Heart right ventricle (tissue), 16 donors: ENCODE data around the gene CEP164. TPM values are rescaled to one million over a fixed set of nuclear protein-coding genes. Genes with fewer than 3 reads are reported as not detected.

ENCODE experiments used
- ATAC-seq, 8 donors: fragments of 200-7000 bp; cut with Tn5 transposase; one replicate each; pipeline ENCODE4 v1.9.1; 2020; ENCODE audit warnings: mild to moderate bottlenecking in 8 of 8, moderate library complexity in 8 of 8, moderate number of reproducible peaks in 1 of 8
- DNase-seq, 2 donors: peaks; one replicate each; pipeline ENCODE4 v3.0.0-alpha.2; 2020
- H3K27ac ChIP-seq, 10 donors: fragments of 200-600 bp; sonication (generic) in 2 of 10; one replicate each; pipeline versions ENCODE4 v1.5.0 to v1.8.0; 2020 to 2022; ENCODE audit warnings: mild to moderate bottlenecking in 3 of 10
- H3K27me3 ChIP-seq, 7 donors: fragments of 200-600 bp; one replicate each; pipeline ENCODE4 v1.8.0; 2021 to 2022; ENCODE audit warnings: mild to moderate bottlenecking in 2 of 7
- H3K36me3 ChIP-seq, 9 donors: fragments of 200-600 bp; sonication (generic) in 1 of 9; one replicate each; pipeline versions ENCODE4 v1.5.0 to v1.8.0; 2020 to 2022; ENCODE audit warnings: mild to moderate bottlenecking in 2 of 9
- H3K4me1 ChIP-seq, 9 donors: fragments of 200-600 bp; sonication (generic) in 1 of 9; one replicate each; pipeline versions ENCODE4 v1.5.0 to v1.8.0; 2020 to 2022; ENCODE audit warnings: mild to moderate bottlenecking in 4 of 9
- H3K4me3 ChIP-seq, 10 donors: fragments of 200-600 bp; sonication (generic) in 2 of 10; one replicate each; pipeline versions ENCODE4 v1.5.0 to v1.8.0; 2020 to 2022; ENCODE audit warnings: mild to moderate bottlenecking in 7 of 10, moderate library complexity in 2 of 10
- H3K9me3 ChIP-seq, 11 donors: fragments of 200-600 bp in 10 of 11; sonication (generic) in 2 of 11; one replicate each; pipeline versions ENCODE4 v1.5.0 to v1.8.0; 2013 to 2022; ENCODE audit warnings: mild to moderate bottlenecking in 2 of 11, control low read depth in 1 of 11, moderate library complexity in 1 of 11
- WGBS, 2 donors: extraction: QIAGEN DNeasy Blood & Tissue Kit; methylation state at CpG; one replicate each; pipeline ENCODE4 v1.1.7; 2013; ENCODE audit warnings: inconsistent platforms in 1 of 2; 5-methylcytosine and 5-hydroxymethylcytosine counted together
- intact Hi-C, 10 donors: fragments of 100-400 bp; cut with DNase I; formaldehyde crosslinking; loops; one replicate each; pipeline versions ENCODE4 v1.11.1 to v1.14.2; 2022
- polyA plus RNA-seq, 2 donors: library from polyadenylated mRNA; stranded (reverse); fragments of 200-250 nt; gene quantifications; one replicate each; pipeline ENCODE4 v1.2.3, GENCODE V29; 2013
- total RNA-seq, 10 donors: library from RNA; stranded (reverse); fragmentation: NEBNext Ultra II Directional in 3 of 10; extraction: Animal tissue kit (Norgen Biotek cat#: 25700) in 3 of 10; gene quantifications; one replicate each; pipeline versions ENCODE4 v1.2.1 to v1.2.4, GENCODE V29; 2021 to 2023
- TF ChIP-seq, protein P1 (sequence below), 9 donors: fragments of 200-600 bp; sonication (generic) in 2 of 9; IDR thresholded peaks; one replicate each; pipeline versions ENCODE4 v1.5.0 to v1.8.0; 2021 to 2022; ENCODE audit warnings: antibody characterized with exemption in 9 of 9, mild to moderate bottlenecking in 5 of 9, moderate library complexity in 1 of 9
- donor health status: Arrhythmogenic right ventricular cardiomyopathy.
- donor health status: ischemic (EF 13 %, LVEDD 7.1; RV severe dilation, severe dysfunction).
- donor health status: healthy with polysubstance abuse.
- donor health status: DM: no; HTN: yes; CAD: no.
- donor health status: DM: no; HTN: no; CAD: no.
- donor health status: ischemic (EF 25% LVEDD 6.9; RV normal size, moderate dysfunction).
- donor health status: ischemic (EF 25% LVEDD 5.7; RV mildly dilated, moderate dysfunction).
- donor health status: healthy.
- donor health status: DM: yes; HTN: yes; CAD: no.
- donor health status: Ischemic cardiomyopathy.
- donor health status: ischemic (EF 35%, LVEDD 5.7; RV mildly dilated, moderate dysfunction).
- donor health status: nonischemic (EF 11% LVEDD 7.7; RV severe dilation, severe dysfunction).
- donor health status: DM: yes; HTN: yes; CAD: no.
- donor health status: PGD.
- donor health status: ischemic (EF 29% LVEDD 5.4; RV normal size, mild dysfunction).
- donor health status: nonischemic (EF 23%, LVEDD 6.1; RV moderate dilation, normal function).

CEP164 gene
- total and polyA plus RNA-seq, 12 donors = 3.5 to 17.9 (median 6.6) TPM

DNA sequence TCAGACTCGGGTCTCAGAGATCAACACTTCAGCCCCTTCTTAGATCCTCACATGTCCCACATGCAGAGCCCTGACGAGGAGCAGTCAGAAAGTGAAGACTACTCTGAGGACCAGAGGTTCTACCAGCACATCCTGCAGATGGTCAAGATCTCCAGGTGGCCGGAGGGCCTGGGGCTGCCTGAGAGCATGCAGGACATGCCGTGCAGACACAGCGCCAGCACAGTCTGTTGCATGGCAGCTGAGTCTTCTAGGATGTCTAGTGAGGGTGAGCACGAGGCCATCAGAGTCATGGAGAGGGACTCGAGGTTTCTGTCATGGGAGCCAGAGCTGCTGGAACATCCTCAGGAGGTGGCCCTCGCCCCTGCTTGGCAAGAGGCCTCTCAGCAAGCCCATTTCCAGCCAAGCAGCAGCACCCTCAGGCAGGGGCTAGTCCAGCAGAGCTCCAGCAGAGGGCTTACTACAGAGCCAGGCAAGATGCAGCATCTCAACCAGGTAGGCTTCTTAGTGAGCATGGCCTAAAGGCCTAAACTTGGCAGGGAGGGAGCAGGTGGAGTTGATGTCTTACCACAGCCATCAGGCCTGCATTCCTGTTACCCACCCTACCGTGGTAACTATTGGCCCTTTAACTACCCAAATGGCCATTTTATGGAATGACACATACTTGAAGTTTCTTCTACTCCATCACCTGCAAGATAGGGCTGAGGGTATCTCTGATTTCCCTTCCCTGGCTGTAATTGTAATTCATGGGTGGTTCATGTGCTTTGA, 28.7 kb downstream of the CEP164 start:
- H3K4me3 ChIP-seq = no peak overlapping the region
- H3K36me3 ChIP-seq = peaks cover 0 to 96% (median 11%) of the 10 kb centered on the region in 9 donors
- intact Hi-C loops = loop anchor here in 1 of 10 donors (1.0 kb wide), 1 partner anchor 25 kb away; no protein-coding TSS in a partner anchor
- ATAC-seq (peak in 1 of 8 donors; percentile 41), DNase-seq (no peak)
- 89 to 93% methylated on average over 9 of the region's 9 CpGs for WGBS, 2 donors
- no peaks in the 10 kb centered on the region for H3K4me1 ChIP-seq
- TF ChIP-seq, protein P1, sequence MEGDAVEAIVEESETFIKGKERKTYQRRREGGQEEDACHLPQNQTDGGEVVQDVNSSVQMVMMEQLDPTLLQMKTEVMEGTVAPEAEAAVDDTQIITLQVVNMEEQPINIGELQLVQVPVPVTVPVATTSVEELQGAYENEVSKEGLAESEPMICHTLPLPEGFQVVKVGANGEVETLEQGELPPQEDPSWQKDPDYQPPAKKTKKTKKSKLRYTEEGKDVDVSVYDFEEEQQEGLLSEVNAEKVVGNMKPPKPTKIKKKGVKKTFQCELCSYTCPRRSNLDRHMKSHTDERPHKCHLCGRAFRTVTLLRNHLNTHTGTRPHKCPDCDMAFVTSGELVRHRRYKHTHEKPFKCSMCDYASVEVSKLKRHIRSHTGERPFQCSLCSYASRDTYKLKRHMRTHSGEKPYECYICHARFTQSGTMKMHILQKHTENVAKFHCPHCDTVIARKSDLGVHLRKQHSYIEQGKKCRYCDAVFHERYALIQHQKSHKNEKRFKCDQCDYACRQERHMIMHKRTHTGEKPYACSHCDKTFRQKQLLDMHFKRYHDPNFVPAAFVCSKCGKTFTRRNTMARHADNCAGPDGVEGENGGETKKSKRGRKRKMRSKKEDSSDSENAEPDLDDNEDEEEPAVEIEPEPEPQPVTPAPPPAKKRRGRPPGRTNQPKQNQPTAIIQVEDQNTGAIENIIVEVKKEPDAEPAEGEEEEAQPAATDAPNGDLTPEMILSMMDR (IDR thresholded peaks at IDR 0.05) = no peak
- H3K27me3 ChIP-seq = no peaks in the 10 kb centered on the region
- no peaks in the 10 kb centered on the region for H3K9me3 ChIP-seq
- H3K27ac ChIP-seq = no peak overlapping the region

DNA sequence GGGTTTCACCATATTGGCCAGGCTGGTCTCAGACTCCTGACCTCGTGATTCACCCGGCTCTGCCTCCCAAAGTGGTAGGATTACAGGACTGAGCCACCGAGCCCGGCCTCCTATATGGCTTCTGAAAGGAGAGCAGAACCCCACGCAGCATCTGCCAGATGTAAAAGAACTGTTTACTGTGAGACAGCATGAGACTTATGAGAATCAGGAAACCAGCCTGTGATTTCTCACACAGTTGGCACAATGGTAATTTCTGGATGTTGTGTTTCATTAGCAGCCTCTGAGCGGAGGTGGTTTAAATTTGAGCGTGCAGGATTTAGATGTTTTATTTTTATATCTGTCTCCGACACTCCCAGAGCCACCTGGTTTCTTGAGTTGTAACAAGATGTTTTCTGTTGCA, 33.8 kb downstream of the CEP164 start:
- H3K27ac ChIP-seq = no peak overlapping the region
- peaks cover 0 to 96% (median 27%) of the 10 kb centered on the region in 9 donors for H3K36me3 ChIP-seq
- H3K27me3 ChIP-seq = no peaks in the 10 kb centered on the region
- ATAC-seq = no peak
- H3K4me3 ChIP-seq = no peak overlapping the region
- intact Hi-C loops = no loop called here
- WGBS, 2 donors = 90 to 96% methylated on average over 8 of the region's 8 CpGs
- no peak for DNase-seq
- TF ChIP-seq, protein P1 (IDR thresholded peaks at IDR 0.05) = no peak
- no peaks in the 10 kb centered on the region for H3K4me1 ChIP-seq
- H3K9me3 ChIP-seq = no peaks in the 10 kb centered on the region

DNA sequence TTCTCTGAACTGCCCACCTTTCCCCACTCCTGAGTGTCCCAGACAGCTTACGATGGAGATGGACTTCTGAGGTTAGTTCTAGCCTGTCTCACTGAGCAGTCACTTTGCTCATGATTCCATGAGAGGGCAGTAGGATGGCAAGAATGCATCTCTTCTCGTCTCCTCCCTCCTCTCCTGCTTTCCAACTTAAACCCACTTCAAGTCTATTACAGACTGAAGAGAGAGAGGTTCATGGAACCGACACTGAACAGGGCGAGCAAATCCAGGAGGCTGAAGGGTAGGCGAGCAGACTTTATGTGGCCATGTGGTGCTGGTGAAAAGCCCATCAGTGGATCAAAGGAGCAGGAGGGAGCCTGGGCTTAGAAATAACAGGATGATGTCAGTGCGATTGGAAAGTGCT, 38.6 kb downstream of the CEP164 start:
- Histone ChIP-seq H3K36me3 (peaks cover 0 to 86% (median 26%) of the 10 kb centered on the region in 9 donors), H3K9me3 (no peaks in the 10 kb centered on the region), H3K4me3 (no peak overlapping the region), H3K27me3 (no peaks in the 10 kb centered on the region), H3K27ac (no peak overlapping the region), H3K4me1 (no peaks in the 10 kb centered on the region)
- WGBS, 2 donors = 83 to 85% methylated on average over 6 of the region's 6 CpGs
- intact Hi-C loops = no loop called here
- DNase-seq (no peak), ATAC-seq (no peak)
- TF ChIP-seq, protein P1 (IDR thresholded peaks at IDR 0.05) = no peak

DNA sequence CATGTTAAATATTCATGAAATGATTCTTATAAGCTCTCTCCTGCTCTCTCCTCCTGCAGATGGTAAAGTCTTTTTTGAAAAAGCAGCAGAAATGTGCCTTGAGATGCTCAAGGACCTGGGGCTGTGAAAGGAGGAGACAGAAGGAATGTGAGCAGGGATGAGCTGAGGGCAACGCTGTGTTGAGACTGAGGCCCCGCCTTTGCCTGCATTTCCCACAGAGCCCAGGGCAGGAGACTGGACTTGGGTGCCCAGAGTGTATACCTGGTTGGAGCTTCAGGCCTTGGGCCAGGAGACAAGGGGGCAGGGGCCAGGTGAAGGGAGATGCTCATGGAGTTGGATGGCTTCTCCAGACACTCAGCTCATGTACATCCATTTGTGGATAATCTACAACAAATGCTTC, 39.2 kb downstream of the CEP164 start:
- TF ChIP-seq, protein P1 (IDR thresholded peaks at IDR 0.05) = no peak
- Histone ChIP-seq H3K27me3 (no peaks in the 10 kb centered on the region), H3K36me3 (peaks cover 0 to 86% (median 27%) of the 10 kb centered on the region in 9 donors), H3K27ac (no peak overlapping the region), H3K4me1 (no peaks in the 10 kb centered on the region), H3K9me3 (no peaks in the 10 kb centered on the region), H3K4me3 (no peak overlapping the region)
- 88 to 89% methylated on average over 2 of the region's 2 CpGs for WGBS, 2 donors
- ATAC-seq = no peak
- DNase-seq = no peak
- intact Hi-C loops = no loop called here
